ENCODE measurements around the gene TNN. TPM values are rescaled to one million over a fixed set of nuclear protein-coding genes. Genes with fewer than 3 reads are reported as not detected.

The TNN gene
- total RNA-seq, 1 experiment from 2014 or later, result 0.07 TPM

GRCh38 chr1:175129182-175129581, 61.5 kb downstream of the TNN start:
- no peak overlapping the region for H3K27ac Mint-ChIP-seq (ENCODE audit: unreplicated experiment)
- CTCF ChIA-PET, result no interaction called here
- no peaks in the 10 kb centered on the region for H3K4me1 Mint-ChIP-seq (ENCODE audit: low read depth, unreplicated experiment)
- no peak for DNase-seq
- intact Hi-C loops (cut with micrococcal nuclease; ENCODE audit: unreplicated experiment), result no loop called here
- H3K9me3 Mint-ChIP-seq (ENCODE audit: low read depth, unreplicated experiment), result no peaks in the 10 kb centered on the region
- H3K4me3 Mint-ChIP-seq (ENCODE audit: low read depth, unreplicated experiment), result no peak overlapping the region
- no peaks in the 10 kb centered on the region for H3K36me3 Mint-ChIP-seq (ENCODE audit: insufficient read depth, unreplicated experiment)
- no TSS peak for BruUV-seq (replicated peaks)
- TF ChIP-seq, protein P1, sequence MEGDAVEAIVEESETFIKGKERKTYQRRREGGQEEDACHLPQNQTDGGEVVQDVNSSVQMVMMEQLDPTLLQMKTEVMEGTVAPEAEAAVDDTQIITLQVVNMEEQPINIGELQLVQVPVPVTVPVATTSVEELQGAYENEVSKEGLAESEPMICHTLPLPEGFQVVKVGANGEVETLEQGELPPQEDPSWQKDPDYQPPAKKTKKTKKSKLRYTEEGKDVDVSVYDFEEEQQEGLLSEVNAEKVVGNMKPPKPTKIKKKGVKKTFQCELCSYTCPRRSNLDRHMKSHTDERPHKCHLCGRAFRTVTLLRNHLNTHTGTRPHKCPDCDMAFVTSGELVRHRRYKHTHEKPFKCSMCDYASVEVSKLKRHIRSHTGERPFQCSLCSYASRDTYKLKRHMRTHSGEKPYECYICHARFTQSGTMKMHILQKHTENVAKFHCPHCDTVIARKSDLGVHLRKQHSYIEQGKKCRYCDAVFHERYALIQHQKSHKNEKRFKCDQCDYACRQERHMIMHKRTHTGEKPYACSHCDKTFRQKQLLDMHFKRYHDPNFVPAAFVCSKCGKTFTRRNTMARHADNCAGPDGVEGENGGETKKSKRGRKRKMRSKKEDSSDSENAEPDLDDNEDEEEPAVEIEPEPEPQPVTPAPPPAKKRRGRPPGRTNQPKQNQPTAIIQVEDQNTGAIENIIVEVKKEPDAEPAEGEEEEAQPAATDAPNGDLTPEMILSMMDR (IDR thresholded peaks at IDR 0.05; ENCODE audit: unreplicated experiment), result no peak
- H3K27me3 Mint-ChIP-seq (ENCODE audit: unreplicated experiment), result peaks cover 51% of the 10 kb centered on the region

DNA sequence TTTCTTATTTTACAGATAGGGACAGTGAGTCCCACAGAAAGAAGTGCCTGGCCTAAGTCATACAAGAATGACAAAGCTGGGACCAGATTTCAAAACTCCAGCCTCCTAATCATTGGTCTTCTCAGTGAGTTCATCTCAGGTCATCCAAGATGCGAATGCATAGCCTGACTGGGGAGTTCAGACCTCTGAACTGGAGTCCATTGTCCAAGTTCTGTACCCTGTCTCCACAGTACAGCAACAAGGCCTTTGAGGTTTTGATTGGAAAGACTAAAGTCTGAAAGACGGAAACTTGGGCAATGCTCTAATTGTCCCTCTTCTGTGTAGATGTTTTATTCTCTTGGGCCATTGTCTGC, 62.0 kb downstream of the TNN start:
- H3K4me3 Mint-ChIP-seq (ENCODE audit: low read depth, unreplicated experiment), result no peak overlapping the region
- TF ChIP-seq, protein P1 (IDR thresholded peaks at IDR 0.05; ENCODE audit: unreplicated experiment), result no peak
- BruUV-seq (replicated peaks), result no TSS peak
- no peak overlapping the region for H3K27ac Mint-ChIP-seq (ENCODE audit: unreplicated experiment)
- no peaks in the 10 kb centered on the region for H3K36me3 Mint-ChIP-seq (ENCODE audit: insufficient read depth, unreplicated experiment)
- intact Hi-C loops (cut with micrococcal nuclease; ENCODE audit: unreplicated experiment), result no loop called here
- H3K27me3 Mint-ChIP-seq (ENCODE audit: unreplicated experiment), result peaks cover 56% of the 10 kb centered on the region
- CTCF ChIA-PET, result no interaction called here
- no peaks in the 10 kb centered on the region for H3K4me1 Mint-ChIP-seq (ENCODE audit: low read depth, unreplicated experiment)
- H3K9me3 Mint-ChIP-seq (ENCODE audit: low read depth, unreplicated experiment), result no peaks in the 10 kb centered on the region
- no peak for DNase-seq

GRCh38 chr1:175129997-175130648, 62.5 kb downstream of the TNN start:
- Mint-ChIP-seq H3K4me3 (ENCODE audit: low read depth, unreplicated experiment) (no peak overlapping the region), H3K27ac (ENCODE audit: unreplicated experiment) (no peak overlapping the region), H3K27me3 (ENCODE audit: unreplicated experiment) (peaks cover 61% of the 10 kb centered on the region), H3K4me1 (ENCODE audit: low read depth, unreplicated experiment) (no peaks in the 10 kb centered on the region), H3K9me3 (ENCODE audit: low read depth, unreplicated experiment) (no peaks in the 10 kb centered on the region), H3K36me3 (ENCODE audit: insufficient read depth, unreplicated experiment) (no peaks in the 10 kb centered on the region)
- no peak for DNase-seq
- CTCF ChIA-PET, result no interaction called here
- intact Hi-C loops (cut with micrococcal nuclease; ENCODE audit: unreplicated experiment), result no loop called here
- no TSS peak for BruUV-seq (replicated peaks)
- TF ChIP-seq, protein P1 (IDR thresholded peaks at IDR 0.05; ENCODE audit: unreplicated experiment), result no peak

DNA sequence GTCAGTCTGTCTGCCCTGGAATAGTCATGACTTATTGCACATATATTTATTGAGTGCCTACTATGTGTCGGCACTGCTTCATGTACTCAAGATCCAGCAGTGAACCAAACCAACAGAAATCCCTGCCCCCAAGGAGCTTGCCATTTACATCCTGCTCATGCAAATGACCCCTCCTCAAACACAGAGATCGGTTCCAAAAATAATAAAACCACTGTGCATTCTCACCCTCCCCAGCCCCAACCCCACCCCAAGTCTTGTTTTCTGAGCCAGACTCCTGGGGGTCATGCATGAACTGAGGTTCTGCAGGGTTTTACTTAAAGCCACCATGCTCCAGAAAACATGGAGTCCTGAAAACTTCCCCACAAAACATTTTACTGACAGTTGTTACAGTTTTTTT, 63.0 kb downstream of the TNN start:
- BruUV-seq (replicated peaks), result no TSS peak
- no peak overlapping the region for H3K27ac Mint-ChIP-seq (ENCODE audit: unreplicated experiment)
- H3K4me1 Mint-ChIP-seq (ENCODE audit: low read depth, unreplicated experiment), result no peaks in the 10 kb centered on the region
- CTCF ChIA-PET, result no interaction called here
- H3K9me3 Mint-ChIP-seq (ENCODE audit: low read depth, unreplicated experiment), result no peaks in the 10 kb centered on the region
- no peak for DNase-seq
- H3K27me3 Mint-ChIP-seq (ENCODE audit: unreplicated experiment), result peaks cover 66% of the 10 kb centered on the region
- no peak overlapping the region for H3K4me3 Mint-ChIP-seq (ENCODE audit: low read depth, unreplicated experiment)
- H3K36me3 Mint-ChIP-seq (ENCODE audit: insufficient read depth, unreplicated experiment), result no peaks in the 10 kb centered on the region
- TF ChIP-seq, protein P1 (IDR thresholded peaks at IDR 0.05; ENCODE audit: unreplicated experiment), result no peak
- intact Hi-C loops (cut with micrococcal nuclease; ENCODE audit: unreplicated experiment), result no loop called here
